Stimulated activated effector memory CD8-positive, alpha-beta T cell treated with anti-CD3 and anti-CD28 coated beads, Interleukin-12 subunit alpha, Interleukin-12 subunit beta, amount 100 ng/mL, for 72 hours (primary cell): Measurements from ENCODE around the gene SPP2.

Experiments
- ATAC-seq: fragments of 150-1000 bp; cut with Tn5 transposase; 2 replicates; pipeline ENCODE4 v1.10.0; 2021
- DNase-seq, 2 donors: peaks; one replicate each; pipeline ENCODE4 v3.0.0; 2021 to 2022; ENCODE audit warnings: low spot score in 2 of 2
- H3K27ac Mint-ChIP-seq: one replicate; pipeline ENCODE4 v1.8.0; 2022; ENCODE audit warnings: mild to moderate bottlenecking, mixed read lengths
- H3K36me3 Mint-ChIP-seq: one replicate; pipeline ENCODE4 v1.8.0; 2022; ENCODE audit warnings: mild to moderate bottlenecking, mixed read lengths
- H3K4me1 Mint-ChIP-seq: one replicate; pipeline ENCODE4 v1.8.0; 2022; ENCODE audit warnings: mixed read lengths
- H3K4me3 Mint-ChIP-seq: one replicate; pipeline ENCODE4 v1.8.0; 2022; ENCODE audit warnings: mild to moderate bottlenecking, mixed read lengths
- H3K9me3 Mint-ChIP-seq: one replicate; pipeline ENCODE4 v1.8.0; 2022; ENCODE audit warnings: mixed read lengths

Gene SPP2

GRCh38 chr2:234050455-234051135, at the start of gene SPP2:
TSS of gene SPP2 (plus strand) at chr2:234050702. CDS start at chr2:234050787, 85 bp downstream.
- Mint-ChIP-seq H3K4me1 (peaks cover 6% of the 10 kb centered on the region), H3K9me3 (peaks cover 6% of the 10 kb centered on the region), H3K36me3 (no peaks in the 10 kb centered on the region), H3K27ac (no peak within 1 kb of the TSS), H3K4me3 (no peak within 1 kb of the TSS)
- no peak for ATAC-seq
- no peak for DNase-seq

- Mint-ChIP-seq H3K27ac (peak overlapping the region; percentile 48), H3K36me3 (peaks cover 5% of the 10 kb centered on the region), H3K4me3 (peak overlapping the region; percentile 24), H3K4me1 (peaks cover 36% of the 10 kb centered on the region), H3K9me3 (no peaks in the 10 kb centered on the region)
- DNase-seq (no peak), ATAC-seq (peak; percentile 81)
Measured at GRCh38 chr2:234001380-234002160, 48.9 kb upstream of the SPP2 start.

GRCh38 chr2:234002281-234002680, 48.2 kb upstream of the SPP2 start:
- Mint-ChIP-seq H3K9me3 (no peaks in the 10 kb centered on the region), H3K4me1 (peaks cover 34% of the 10 kb centered on the region), H3K27ac (no peak overlapping the region), H3K4me3 (no peak overlapping the region), H3K36me3 (peaks cover 5% of the 10 kb centered on the region)
- ATAC-seq (peak; percentile 65), DNase-seq (no peak)

- no peak overlapping the region for H3K4me3 Mint-ChIP-seq
- peaks cover 30% of the 10 kb centered on the region for H3K4me1 Mint-ChIP-seq
- H3K27ac Mint-ChIP-seq, result no peak overlapping the region
- ATAC-seq (peak; percentile 83), DNase-seq (no peak)
- H3K9me3 Mint-ChIP-seq, result no peaks in the 10 kb centered on the region
- H3K36me3 Mint-ChIP-seq, result peaks cover 5% of the 10 kb centered on the region
Measured at GRCh38 chr2:234003972-234004617, 46.4 kb upstream of the SPP2 start.

GRCh38 chr2:234005126-234005525, 45.4 kb upstream of the SPP2 start:
- Mint-ChIP-seq H3K36me3 (peaks cover 5% of the 10 kb centered on the region), H3K4me1 (peaks cover 32% of the 10 kb centered on the region), H3K4me3 (no peak overlapping the region), H3K27ac (no peak overlapping the region), H3K9me3 (no peaks in the 10 kb centered on the region)
- DNase-seq (no peak), ATAC-seq (no peak)

GRCh38 chr2:234006501-234006900, 44.0 kb upstream of the SPP2 start:
- H3K36me3 Mint-ChIP-seq, result no peaks in the 10 kb centered on the region
- no peak overlapping the region for H3K4me3 Mint-ChIP-seq
- H3K4me1 Mint-ChIP-seq, result peaks cover 26% of the 10 kb centered on the region
- ATAC-seq, result no peak
- no peak overlapping the region for H3K27ac Mint-ChIP-seq
- no peaks in the 10 kb centered on the region for H3K9me3 Mint-ChIP-seq
- no peak for DNase-seq

- ATAC-seq (no peak), DNase-seq (no peak)
- Mint-ChIP-seq H3K27ac (no peak overlapping the region), H3K4me1 (peaks cover 7% of the 10 kb centered on the region), H3K36me3 (no peaks in the 10 kb centered on the region), H3K9me3 (no peaks in the 10 kb centered on the region), H3K4me3 (no peak overlapping the region)
Measured at GRCh38 chr2:234014427-234014826, 36.1 kb upstream of the SPP2 start.

GRCh38 chr2:234015861-234016260, 34.6 kb upstream of the SPP2 start:
- Mint-ChIP-seq H3K4me3 (no peak overlapping the region), H3K4me1 (peaks cover 7% of the 10 kb centered on the region), H3K27ac (no peak overlapping the region)

GRCh38 chr2:234019896-234020295, 30.6 kb upstream of the SPP2 start:
- Mint-ChIP-seq H3K27ac (no peak overlapping the region), H3K36me3 (no peaks in the 10 kb centered on the region), H3K4me1 (peaks cover 18% of the 10 kb centered on the region), H3K4me3 (no peak overlapping the region), H3K9me3 (no peaks in the 10 kb centered on the region)
- ATAC-seq, result no peak
- DNase-seq, result no peak

More at GRCh38 chr2:234015861-234016260, 34.6 kb upstream of the SPP2 start:
- ATAC-seq (no peak), DNase-seq (no peak)
- Mint-ChIP-seq H3K9me3 (no peaks in the 10 kb centered on the region), H3K36me3 (no peaks in the 10 kb centered on the region)

GRCh38 chr2:234020332-234020731, 30.2 kb upstream of the SPP2 start:
- no peaks in the 10 kb centered on the region for H3K9me3 Mint-ChIP-seq
- no peak overlapping the region for H3K27ac Mint-ChIP-seq
- no peak overlapping the region for H3K4me3 Mint-ChIP-seq
- H3K36me3 Mint-ChIP-seq, result no peaks in the 10 kb centered on the region
- DNase-seq (no peak), ATAC-seq (no peak)
- peaks cover 18% of the 10 kb centered on the region for H3K4me1 Mint-ChIP-seq

GRCh38 chr2:234022424-234022823, 28.1 kb upstream of the SPP2 start:
- no peak for DNase-seq
- H3K4me3 Mint-ChIP-seq, result no peak overlapping the region
- H3K4me1 Mint-ChIP-seq, result peaks cover 39% of the 10 kb centered on the region
- peaks cover under 1% of the 10 kb centered on the region for H3K9me3 Mint-ChIP-seq
- no peak for ATAC-seq
- H3K36me3 Mint-ChIP-seq, result no peaks in the 10 kb centered on the region
- H3K27ac Mint-ChIP-seq, result no peak overlapping the region

- Mint-ChIP-seq H3K4me3 (no peak overlapping the region), H3K9me3 (peaks cover 4% of the 10 kb centered on the region), H3K4me1 (peaks cover 52% of the 10 kb centered on the region), H3K27ac (no peak overlapping the region), H3K36me3 (no peaks in the 10 kb centered on the region)
- DNase-seq (no peak), ATAC-seq (no peak)
Measured at GRCh38 chr2:234024304-234024703, 26.2 kb upstream of the SPP2 start.

- peak overlapping the region; percentile 15 for H3K27ac Mint-ChIP-seq
- H3K4me3 Mint-ChIP-seq, result peak overlapping the region; percentile 60
- no peak for DNase-seq
- H3K4me1 Mint-ChIP-seq, result peaks cover 53% of the 10 kb centered on the region
- peaks cover 4% of the 10 kb centered on the region for H3K9me3 Mint-ChIP-seq
- no peaks in the 10 kb centered on the region for H3K36me3 Mint-ChIP-seq
- peak; percentile 70 for ATAC-seq
Measured at GRCh38 chr2:234025466-234025865, 25.0 kb upstream of the SPP2 start.

GRCh38 chr2:234025891-234026401, 24.6 kb upstream of the SPP2 start:
- no peaks in the 10 kb centered on the region for H3K36me3 Mint-ChIP-seq
- H3K9me3 Mint-ChIP-seq, result peaks cover 4% of the 10 kb centered on the region
- ATAC-seq, result no peak
- H3K27ac Mint-ChIP-seq, result peak overlapping the region; percentile 15
- H3K4me1 Mint-ChIP-seq, result peaks cover 57% of the 10 kb centered on the region
- peak overlapping the region; percentile 60 for H3K4me3 Mint-ChIP-seq
- no peak for DNase-seq

- ATAC-seq (no peak), DNase-seq (no peak)
- peaks cover 59% of the 10 kb centered on the region for H3K4me1 Mint-ChIP-seq
- peak overlapping the region; percentile 15 for H3K27ac Mint-ChIP-seq
- H3K4me3 Mint-ChIP-seq, result peak overlapping the region; percentile 60
- H3K9me3 Mint-ChIP-seq, result peaks cover 4% of the 10 kb centered on the region
- H3K36me3 Mint-ChIP-seq, result no peaks in the 10 kb centered on the region
Measured at GRCh38 chr2:234026693-234027254, 23.7 kb upstream of the SPP2 start.
